Measurements from ENCODE around the gene ARMC10.
A peak's percentile ranks its signal among the peaks of the same experiment; 100 is the strongest.
"Not testable (repeated sequence)": the region's sequence is repeated elsewhere in the genome, so short reads cannot be mapped to it uniquely, and the experiment has no call there.

The ARMC10 gene

DNA sequence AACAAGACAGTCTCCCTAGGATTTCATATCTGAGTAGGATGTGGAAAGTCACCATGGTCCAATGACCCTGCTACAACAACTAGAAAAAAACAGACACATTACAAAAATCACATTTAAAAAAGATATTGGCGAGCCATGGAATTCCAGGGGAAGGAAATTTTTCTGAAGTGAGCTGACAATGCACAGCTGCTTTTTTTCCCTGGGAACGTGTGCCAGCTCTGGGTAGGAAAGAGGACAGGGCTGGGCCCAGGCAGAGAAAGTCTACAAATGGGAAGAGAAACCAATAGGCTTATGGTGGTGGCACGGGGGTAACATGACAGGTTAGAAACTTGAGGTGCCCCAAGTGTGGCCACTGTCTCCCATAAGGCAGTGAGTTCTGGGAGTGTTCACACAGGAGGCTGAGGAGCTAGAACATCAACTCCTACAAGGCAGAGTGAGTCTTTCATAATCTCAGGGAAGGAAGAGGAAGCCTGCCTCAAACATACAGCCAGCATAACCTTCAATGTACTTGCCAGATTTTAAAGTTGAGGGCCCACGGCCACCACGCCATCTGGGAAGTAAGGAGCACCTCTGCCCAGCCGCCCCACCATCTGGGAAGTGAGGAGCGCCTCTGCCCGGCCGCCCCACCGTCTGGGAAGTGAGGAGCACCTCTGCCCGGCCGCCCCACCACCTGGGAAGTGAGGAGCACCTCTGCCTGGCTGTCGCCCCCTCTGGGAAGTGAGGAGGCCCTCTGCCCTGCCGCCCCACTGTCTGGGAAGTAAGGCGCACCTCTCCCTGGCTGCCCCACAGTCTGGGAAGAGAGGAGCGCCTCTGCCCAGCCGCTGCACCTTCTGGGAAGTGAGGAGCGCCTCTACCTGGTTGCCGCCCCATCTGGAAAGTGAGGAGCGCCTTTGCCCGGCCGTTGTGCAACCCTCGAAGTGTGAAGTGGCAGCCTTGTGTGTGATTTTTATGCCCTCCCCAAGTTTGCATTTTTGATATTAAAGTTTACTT, 6.2 kb upstream of the ARMC10 start:
- DNase-seq (ENCODE audit: low read depth) = no peak
- no peak overlapping the region for H3K4me3 ChIP-seq (ENCODE audit: low read depth, low read length)
- TF ChIP-seq, protein P1, sequence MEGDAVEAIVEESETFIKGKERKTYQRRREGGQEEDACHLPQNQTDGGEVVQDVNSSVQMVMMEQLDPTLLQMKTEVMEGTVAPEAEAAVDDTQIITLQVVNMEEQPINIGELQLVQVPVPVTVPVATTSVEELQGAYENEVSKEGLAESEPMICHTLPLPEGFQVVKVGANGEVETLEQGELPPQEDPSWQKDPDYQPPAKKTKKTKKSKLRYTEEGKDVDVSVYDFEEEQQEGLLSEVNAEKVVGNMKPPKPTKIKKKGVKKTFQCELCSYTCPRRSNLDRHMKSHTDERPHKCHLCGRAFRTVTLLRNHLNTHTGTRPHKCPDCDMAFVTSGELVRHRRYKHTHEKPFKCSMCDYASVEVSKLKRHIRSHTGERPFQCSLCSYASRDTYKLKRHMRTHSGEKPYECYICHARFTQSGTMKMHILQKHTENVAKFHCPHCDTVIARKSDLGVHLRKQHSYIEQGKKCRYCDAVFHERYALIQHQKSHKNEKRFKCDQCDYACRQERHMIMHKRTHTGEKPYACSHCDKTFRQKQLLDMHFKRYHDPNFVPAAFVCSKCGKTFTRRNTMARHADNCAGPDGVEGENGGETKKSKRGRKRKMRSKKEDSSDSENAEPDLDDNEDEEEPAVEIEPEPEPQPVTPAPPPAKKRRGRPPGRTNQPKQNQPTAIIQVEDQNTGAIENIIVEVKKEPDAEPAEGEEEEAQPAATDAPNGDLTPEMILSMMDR (IDR thresholded peaks at IDR 0.05; ENCODE audit: low read depth, low read length, missing control alignments) = no peak

DNA sequence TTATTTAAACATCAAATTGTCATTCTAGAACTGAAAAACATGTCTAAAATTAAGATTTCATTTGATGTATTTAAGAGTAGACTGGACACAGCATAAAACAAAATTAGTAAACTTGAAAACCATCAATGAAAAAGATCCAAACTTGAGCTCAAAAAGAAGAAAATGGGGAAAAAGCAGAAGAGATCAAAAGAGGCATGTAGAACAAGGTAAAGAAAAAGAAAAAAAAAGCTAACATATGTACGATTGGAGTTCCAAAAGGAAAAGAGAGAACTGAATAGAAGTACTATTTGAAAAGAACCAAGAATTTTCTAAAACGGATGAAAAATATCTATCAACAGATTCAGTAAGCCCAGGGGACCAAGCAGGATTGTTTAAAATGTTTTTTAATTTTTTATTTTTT, 3.9 kb upstream of the ARMC10 start:
- H3K4me3 ChIP-seq (ENCODE audit: low read depth, low read length) = no peak overlapping the region
- DNase-seq (ENCODE audit: low read depth) = no peak
- TF ChIP-seq, protein P1 (IDR thresholded peaks at IDR 0.05; ENCODE audit: low read depth, low read length, missing control alignments) = no peak

DNA sequence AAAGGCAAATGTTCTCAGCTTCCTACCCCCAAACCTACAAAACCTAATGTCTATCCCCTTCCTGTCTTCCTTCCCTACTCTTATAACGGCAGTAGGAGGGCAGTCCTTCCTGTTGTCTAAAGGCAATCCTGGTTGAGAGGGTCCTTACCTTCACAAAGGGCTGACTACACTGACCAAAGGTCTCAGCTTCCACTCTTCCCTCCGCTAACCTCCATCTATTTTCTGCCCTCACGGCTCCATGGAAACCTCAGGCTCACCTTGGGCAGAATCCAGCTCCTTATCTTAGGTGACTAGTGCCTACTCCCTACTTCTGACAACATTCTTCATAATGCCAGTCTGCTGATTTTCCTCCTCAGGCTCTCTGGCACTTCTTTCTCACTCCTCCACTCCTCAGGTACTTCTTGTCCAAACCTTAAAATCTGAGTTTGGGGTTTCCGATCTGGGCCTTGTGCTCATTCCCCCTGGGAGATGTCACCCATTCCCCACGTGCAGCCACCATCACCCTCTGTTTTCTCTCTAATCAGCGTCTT, 886 bp upstream of the ARMC10 start:
- TF ChIP-seq, protein P1 (IDR thresholded peaks at IDR 0.05; ENCODE audit: low read depth, low read length, missing control alignments) = no peak
- no peak for DNase-seq (ENCODE audit: low read depth)
- H3K4me3 ChIP-seq (ENCODE audit: low read depth, low read length) = peak overlapping the region; percentile 95

DNA sequence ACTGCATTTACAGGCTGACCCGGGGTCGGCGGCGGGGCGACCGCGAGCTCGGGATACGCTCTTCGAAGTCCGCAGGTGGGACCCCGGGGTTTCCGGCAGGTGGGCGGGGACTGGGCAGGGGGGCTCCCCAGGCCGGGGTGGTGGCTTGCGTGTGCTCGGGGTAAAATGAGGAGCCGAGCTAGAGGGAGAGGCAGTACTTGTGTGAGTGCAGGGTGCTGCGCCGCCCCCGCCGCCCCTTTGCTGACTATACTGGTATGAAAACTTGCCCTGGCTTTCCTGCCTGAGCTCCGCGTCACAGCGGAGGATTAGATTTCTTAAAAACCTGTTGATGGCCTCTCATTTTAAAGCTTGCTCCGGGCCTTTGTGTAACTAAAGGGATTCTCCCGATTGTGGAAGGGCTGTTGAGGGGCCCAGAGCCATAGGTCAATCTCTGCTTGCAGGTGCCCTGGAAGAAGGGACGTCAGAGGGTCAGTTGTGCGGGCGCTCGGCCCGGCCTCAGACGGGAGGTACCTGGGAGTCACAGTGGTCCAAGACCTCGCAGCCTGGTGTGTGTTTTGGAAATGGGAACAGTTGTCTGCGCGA, 488 bp downstream of the ARMC10 start:
- TF ChIP-seq, protein P1 (IDR thresholded peaks at IDR 0.05; ENCODE audit: low read depth, low read length, missing control alignments) = no peak
- DNase-seq (ENCODE audit: low read depth) = no peak
- peak overlapping the region; percentile 95 for H3K4me3 ChIP-seq (ENCODE audit: low read depth, low read length)

DNA sequence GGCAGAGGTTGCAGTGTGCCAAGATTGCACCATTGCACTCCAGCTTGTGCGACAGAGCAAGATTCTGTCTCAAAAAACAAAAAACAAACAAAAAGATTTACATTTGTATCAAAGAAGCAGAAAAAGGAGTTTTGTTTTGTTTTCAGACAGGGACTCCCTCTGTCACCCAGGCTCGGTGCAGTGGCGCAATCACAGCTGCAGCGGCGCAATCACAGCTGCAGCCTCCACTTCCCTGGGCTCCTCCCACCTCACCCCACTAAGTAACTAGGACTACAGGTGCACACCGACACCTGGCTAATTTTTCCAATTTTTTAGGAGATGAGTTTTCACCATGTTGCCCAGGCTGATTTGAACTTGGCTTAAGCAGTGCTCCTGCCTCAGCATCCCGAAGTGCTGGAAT, 1.8 kb downstream of the ARMC10 start:
- no peak overlapping the region for H3K4me3 ChIP-seq (ENCODE audit: low read depth, low read length)
- no peak for DNase-seq (ENCODE audit: low read depth)
- TF ChIP-seq, protein P1 (IDR thresholded peaks at IDR 0.05; ENCODE audit: low read depth, low read length, missing control alignments) = no peak

DNA sequence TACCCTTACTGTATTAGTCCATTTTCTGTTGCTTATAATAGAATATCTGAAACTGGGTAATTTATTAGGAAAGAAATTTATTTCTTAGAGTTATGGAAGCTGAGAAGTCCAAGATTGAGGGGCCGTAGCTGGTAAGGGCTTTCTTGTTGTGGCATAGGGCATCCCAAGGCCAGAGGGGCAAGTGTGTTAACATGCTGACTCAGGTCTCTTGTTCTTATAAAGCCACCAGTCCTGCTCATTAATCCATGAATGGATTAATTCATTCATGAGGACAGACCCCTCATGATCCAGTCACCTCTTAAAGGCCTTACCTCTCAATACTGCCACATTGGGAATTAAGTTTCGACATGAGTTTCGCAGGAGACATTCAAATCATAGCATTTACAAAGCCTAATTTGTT, 2.4 kb downstream of the ARMC10 start:
- TF ChIP-seq, protein P1 (IDR thresholded peaks at IDR 0.05; ENCODE audit: low read depth, low read length, missing control alignments) = no peak
- no peak for DNase-seq (ENCODE audit: low read depth)
- no peak overlapping the region for H3K4me3 ChIP-seq (ENCODE audit: low read depth, low read length)

DNA sequence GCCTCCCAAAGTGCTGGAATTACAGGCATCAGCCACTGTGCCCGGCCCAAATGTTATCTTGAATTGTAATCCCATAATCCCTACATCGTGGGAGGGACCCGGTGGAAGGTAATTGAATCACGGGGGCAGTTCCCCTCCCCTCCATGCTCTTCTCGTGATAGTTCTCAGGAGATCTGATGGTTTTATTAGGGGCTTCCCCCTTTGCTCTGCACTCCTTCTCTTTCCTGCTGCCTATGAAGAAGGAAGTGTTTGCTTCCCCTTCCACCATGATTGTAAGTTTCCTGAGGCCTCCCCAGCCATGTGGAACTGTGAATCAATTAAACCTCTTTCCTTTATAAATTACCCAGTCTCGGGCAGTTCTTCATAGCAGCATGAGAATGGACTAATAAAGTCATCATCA, 3.3 kb downstream of the ARMC10 start:
- not testable (repeated sequence) for H3K4me3 ChIP-seq (ENCODE audit: low read depth, low read length)

More for the DNA sequence above, 3.3 kb downstream of the ARMC10 start:
- DNase-seq (ENCODE audit: low read depth) = not testable (repeated sequence)
